Nephron progenitor cell (in vitro differentiated cells): Measurements from ENCODE around the gene ZNF620.
A peak's percentile ranks its signal among the peaks of the same experiment; 100 is the strongest.
"Not testable (repeated sequence)": the region's sequence is repeated elsewhere in the genome, so short reads cannot be mapped to it uniquely, and the experiment has no call there.

Experiments
- DNase-seq: peaks from one replicate; pipeline ENCODE4 v3.0.0; 2021
- H3K27ac Mint-ChIP-seq: 2 replicates; pipeline ENCODE4 v1.8.0; 2021; ENCODE audit warnings: mild to moderate bottlenecking, moderate library complexity, mixed read lengths
- H3K27me3 Mint-ChIP-seq: 2 replicates; pipeline ENCODE4 v1.8.0; 2021; ENCODE audit warnings: mild to moderate bottlenecking, low read depth, mixed read lengths; ENCODE audit not compliant: poor library complexity
- H3K36me3 Mint-ChIP-seq: 2 replicates; pipeline ENCODE4 v1.8.0; 2021; ENCODE audit warnings: low read depth, mixed read lengths
- H3K4me1 Mint-ChIP-seq: 2 replicates; pipeline ENCODE4 v1.8.0; 2021; ENCODE audit warnings: mixed read lengths
- H3K4me3 Mint-ChIP-seq: 2 replicates; pipeline ENCODE4 v1.8.0; 2021; ENCODE audit warnings: mild to moderate bottlenecking, moderate library complexity, mixed read lengths
- H3K9me3 Mint-ChIP-seq: 2 replicates; pipeline ENCODE4 v1.8.0; 2021; ENCODE audit warnings: mild to moderate bottlenecking, moderate library complexity, mixed read lengths
- TF ChIP-seq, protein P1 (sequence below): fragments of 200-600 bp; sonication (generic); IDR thresholded peaks from 2 replicates; pipeline ENCODE4 v1.5.0; 2021; ENCODE audit warnings: antibody characterized with exemption

The ZNF620 gene

DNA sequence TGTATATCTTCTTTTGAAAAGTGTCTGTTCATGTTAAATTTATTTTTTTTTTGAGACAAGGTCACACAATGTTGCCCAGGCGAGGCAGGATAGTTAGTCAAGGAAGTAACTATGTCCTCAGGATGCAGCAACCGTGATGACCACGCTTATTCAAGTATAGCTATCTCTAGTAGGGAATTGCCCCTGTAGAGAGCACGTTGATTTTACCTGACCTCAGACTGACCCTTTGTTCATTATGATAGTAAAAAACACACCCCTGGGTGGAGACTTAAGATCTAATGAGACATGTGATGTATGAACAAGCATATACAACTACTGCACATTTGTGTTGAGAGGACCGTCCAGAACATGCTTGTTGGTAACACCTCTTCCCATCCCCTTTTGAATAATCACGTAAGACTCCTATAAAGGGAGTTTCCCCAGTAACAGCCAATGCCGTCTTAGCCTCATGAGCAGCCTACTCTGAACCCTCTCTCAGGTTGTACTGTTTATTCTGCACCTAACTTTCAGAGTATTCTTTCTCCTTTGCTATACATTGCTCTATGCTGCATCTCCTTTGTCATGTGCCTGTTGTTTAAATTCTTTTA, 51.8 kb downstream of the ZNF620 start:
- H3K4me3 Mint-ChIP-seq = no peak overlapping the region
- no peak for DNase-seq
- TF ChIP-seq, protein P1, sequence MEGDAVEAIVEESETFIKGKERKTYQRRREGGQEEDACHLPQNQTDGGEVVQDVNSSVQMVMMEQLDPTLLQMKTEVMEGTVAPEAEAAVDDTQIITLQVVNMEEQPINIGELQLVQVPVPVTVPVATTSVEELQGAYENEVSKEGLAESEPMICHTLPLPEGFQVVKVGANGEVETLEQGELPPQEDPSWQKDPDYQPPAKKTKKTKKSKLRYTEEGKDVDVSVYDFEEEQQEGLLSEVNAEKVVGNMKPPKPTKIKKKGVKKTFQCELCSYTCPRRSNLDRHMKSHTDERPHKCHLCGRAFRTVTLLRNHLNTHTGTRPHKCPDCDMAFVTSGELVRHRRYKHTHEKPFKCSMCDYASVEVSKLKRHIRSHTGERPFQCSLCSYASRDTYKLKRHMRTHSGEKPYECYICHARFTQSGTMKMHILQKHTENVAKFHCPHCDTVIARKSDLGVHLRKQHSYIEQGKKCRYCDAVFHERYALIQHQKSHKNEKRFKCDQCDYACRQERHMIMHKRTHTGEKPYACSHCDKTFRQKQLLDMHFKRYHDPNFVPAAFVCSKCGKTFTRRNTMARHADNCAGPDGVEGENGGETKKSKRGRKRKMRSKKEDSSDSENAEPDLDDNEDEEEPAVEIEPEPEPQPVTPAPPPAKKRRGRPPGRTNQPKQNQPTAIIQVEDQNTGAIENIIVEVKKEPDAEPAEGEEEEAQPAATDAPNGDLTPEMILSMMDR = no peak
- H3K9me3 Mint-ChIP-seq = peaks cover 43% of the 10 kb centered on the region
- H3K4me1 Mint-ChIP-seq = peaks cover 6% of the 10 kb centered on the region
- H3K27ac Mint-ChIP-seq = no peak overlapping the region
- peaks cover 23% of the 10 kb centered on the region for H3K36me3 Mint-ChIP-seq
- H3K27me3 Mint-ChIP-seq = no peaks in the 10 kb centered on the region

DNA sequence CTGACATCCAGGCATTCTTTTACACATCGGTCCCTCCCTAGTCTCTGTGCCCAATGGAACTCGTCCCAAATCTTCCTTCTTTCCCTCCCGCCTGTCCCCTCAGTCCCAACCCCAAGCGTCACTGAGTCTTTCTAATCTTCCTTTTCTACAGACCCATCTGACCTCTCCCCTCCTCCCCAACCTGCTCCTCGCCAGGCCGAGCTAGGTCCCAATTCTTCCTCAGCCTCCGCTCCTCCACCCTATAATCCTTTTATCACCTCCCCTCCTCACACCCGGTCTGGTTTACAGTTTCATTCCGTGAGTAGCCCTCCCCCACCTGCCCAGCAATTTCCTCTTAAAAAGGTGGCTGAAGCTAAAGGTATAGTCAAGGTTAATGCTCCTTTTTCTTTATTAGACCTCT, 56.6 kb downstream of the ZNF620 start:
- H3K4me3 Mint-ChIP-seq, H3K27me3 Mint-ChIP-seq, DNase-seq: not testable (repeated sequence)
- Mint-ChIP-seq H3K9me3 (peaks cover 56% of the 10 kb centered on the region), H3K4me1 (peaks cover 21% of the 10 kb centered on the region), H3K27ac (peak overlapping the region; percentile 15), H3K36me3 (peaks cover 26% of the 10 kb centered on the region)

DNA sequence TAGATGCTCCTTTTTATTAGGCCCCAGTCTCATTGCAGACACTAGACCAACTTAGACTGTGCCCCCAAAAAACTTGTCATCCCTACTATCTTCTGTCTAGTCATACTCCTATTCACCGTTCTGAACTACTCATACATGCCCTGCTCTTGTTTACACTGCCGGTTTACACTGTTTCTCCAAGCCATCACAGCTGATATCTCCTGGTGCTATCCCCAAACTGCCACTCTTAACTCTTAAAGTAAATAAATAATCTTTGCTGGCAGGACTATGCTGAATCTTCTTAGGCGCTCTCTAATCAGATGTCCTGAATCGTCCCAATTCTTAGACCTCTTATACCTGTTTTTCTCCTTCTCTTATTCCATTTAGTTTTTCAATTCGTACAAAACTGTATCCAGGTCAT, 59.8 kb downstream of the ZNF620 start:
- peaks cover 27% of the 10 kb centered on the region for H3K36me3 Mint-ChIP-seq
- not testable (repeated sequence) for H3K27ac Mint-ChIP-seq, H3K4me3 Mint-ChIP-seq, DNase-seq, H3K27me3 Mint-ChIP-seq
- peaks cover 21% of the 10 kb centered on the region for H3K4me1 Mint-ChIP-seq
- H3K9me3 Mint-ChIP-seq = peaks cover 41% of the 10 kb centered on the region

DNA sequence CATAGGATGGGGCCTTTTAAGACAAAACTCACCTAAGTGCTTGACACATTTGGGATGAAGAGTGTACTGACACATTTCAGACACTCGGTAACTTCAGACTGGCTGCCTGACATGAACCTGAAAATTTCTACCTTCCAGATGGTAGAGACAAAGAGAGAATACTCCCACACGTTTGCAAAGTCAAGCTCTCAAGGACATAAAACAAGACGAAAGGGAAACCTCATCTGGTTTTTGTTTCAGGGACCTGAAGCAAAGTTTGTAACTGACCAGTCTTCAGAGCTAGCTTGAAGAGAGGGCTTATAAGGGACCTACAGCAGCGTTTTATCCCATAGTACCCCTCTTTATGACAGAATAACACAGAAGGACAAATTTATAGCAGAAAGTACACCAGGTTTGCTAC, 60.9 kb downstream of the ZNF620 start:
- H3K4me1 Mint-ChIP-seq = peaks cover 21% of the 10 kb centered on the region
- TF ChIP-seq, protein P1 = no peak
- no peak for DNase-seq
- H3K36me3 Mint-ChIP-seq = peaks cover 17% of the 10 kb centered on the region
- peak overlapping the region; percentile 51 for H3K27ac Mint-ChIP-seq
- H3K27me3 Mint-ChIP-seq = peaks cover 3% of the 10 kb centered on the region
- H3K9me3 Mint-ChIP-seq = peaks cover 30% of the 10 kb centered on the region
- no peak overlapping the region for H3K4me3 Mint-ChIP-seq
